ENCODE data around the gene KIAA1217.
A peak's percentile ranks its signal among the peaks of the same experiment; 100 is the strongest.

The KIAA1217 gene, protein sequence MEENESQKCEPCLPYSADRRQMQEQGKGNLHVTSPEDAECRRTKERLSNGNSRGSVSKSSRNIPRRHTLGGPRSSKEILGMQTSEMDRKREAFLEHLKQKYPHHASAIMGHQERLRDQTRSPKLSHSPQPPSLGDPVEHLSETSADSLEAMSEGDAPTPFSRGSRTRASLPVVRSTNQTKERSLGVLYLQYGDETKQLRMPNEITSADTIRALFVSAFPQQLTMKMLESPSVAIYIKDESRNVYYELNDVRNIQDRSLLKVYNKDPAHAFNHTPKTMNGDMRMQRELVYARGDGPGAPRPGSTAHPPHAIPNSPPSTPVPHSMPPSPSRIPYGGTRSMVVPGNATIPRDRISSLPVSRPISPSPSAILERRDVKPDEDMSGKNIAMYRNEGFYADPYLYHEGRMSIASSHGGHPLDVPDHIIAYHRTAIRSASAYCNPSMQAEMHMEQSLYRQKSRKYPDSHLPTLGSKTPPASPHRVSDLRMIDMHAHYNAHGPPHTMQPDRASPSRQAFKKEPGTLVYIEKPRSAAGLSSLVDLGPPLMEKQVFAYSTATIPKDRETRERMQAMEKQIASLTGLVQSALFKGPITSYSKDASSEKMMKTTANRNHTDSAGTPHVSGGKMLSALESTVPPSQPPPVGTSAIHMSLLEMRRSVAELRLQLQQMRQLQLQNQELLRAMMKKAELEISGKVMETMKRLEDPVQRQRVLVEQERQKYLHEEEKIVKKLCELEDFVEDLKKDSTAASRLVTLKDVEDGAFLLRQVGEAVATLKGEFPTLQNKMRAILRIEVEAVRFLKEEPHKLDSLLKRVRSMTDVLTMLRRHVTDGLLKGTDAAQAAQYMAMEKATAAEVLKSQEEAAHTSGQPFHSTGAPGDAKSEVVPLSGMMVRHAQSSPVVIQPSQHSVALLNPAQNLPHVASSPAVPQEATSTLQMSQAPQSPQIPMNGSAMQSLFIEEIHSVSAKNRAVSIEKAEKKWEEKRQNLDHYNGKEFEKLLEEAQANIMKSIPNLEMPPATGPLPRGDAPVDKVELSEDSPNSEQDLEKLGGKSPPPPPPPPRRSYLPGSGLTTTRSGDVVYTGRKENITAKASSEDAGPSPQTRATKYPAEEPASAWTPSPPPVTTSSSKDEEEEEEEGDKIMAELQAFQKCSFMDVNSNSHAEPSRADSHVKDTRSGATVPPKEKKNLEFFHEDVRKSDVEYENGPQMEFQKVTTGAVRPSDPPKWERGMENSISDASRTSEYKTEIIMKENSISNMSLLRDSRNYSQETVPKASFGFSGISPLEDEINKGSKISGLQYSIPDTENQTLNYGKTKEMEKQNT (N-terminal part only)

DNA sequence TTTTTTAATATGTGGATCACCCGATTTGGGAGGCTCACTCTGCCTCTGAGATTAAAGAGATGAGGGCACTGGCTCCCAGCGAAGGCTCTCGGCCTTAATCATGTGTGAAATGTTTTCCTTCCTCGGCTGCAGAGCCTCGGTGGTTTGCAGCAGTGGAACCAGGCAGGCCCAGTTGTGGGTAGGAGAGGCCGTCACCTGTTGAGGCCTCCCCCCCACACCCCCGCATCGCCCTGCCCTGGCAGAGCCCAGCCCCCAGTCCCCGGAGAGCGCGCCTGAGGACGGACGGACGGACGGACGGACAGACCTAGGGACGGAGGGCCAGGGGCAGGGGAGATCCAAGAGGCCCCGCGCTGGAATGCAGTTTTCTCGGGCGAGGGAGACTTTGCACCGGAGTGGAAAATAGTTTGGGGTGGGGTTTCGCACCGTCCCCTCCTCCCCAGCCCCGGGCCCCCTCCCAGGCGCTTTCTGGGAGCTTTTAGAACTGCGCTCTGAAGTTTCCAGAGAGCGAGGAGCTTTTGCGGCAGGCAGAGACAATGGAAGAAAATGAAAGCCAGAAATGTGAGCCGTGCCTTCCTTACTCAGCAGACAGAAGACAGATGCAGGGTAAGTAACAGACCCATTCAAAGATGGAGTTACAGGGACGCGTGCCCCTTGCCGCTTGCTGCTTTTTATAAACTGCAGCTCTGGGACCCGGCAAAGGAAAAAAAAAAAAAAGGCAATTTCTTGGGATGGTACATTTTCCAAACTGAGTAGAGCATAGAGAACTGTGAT is at the start of gene KIAA1217:
KIAA1217 (plus strand) TSS at position 478 of the 771 bp plus-strand sequence; CDS start at position 534, 56 bp downstream.
- DNase-seq (ENCODE audit: low spot score), result peak; percentile 13

DNA sequence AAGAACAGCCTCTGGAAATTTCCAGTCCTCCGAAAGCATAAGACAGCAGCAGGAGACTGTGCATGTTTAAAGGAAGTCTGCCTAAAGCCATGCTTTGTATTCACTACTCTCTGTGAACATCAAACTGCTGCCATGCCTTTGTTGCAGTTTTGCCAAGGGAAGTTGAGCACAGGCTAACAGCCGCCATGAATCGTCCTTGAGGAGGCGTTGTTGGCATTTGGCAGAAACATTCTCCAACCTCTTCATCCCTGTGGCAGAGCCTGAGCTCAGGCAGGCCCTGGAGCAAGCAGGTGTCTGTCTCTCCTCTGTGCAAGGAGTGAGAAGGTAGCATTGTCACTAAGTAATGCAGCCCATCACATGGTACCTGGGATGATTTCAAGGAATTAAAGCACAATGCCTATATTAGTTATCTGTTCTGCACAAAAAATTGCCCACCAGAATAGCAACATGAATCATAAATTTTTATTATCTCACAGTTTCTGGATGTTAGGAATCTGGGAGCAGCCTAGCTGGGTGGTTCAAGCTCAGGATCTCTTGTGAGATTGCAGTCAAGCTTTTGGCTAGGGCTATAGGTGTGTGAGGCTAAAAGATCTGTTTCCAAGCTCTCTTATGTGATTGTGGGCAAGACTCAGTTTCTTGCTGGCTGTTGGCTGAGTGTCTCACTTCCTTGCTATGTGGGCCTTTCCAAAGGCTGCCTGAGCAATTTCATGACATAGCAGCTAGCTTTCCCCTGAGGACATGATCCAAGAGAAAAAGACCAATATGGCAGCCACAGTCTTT is 46.5 kb upstream of the KIAA1217 start:
- no peak for DNase-seq (ENCODE audit: low spot score)

DNA sequence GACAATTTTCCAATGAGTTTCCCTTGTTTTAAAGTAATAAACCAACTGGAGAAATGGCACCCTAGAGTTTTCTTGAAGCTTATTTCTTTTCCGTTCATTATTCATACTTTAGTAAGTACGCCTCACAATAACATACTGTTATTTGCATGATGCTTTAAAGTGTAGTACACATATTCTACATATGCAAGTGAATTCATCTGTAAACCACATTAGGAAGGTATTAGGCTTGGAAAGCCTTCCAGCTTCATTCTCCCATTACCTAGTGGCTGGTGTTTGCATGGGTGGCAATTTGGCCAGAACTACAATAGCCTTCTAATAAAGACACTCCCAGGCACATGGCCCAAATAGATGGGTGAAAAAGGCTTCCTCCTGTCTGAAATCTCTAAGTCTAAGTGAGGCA is 45.5 kb upstream of the KIAA1217 start:
- DNase-seq (ENCODE audit: low spot score), result no peak

DNA sequence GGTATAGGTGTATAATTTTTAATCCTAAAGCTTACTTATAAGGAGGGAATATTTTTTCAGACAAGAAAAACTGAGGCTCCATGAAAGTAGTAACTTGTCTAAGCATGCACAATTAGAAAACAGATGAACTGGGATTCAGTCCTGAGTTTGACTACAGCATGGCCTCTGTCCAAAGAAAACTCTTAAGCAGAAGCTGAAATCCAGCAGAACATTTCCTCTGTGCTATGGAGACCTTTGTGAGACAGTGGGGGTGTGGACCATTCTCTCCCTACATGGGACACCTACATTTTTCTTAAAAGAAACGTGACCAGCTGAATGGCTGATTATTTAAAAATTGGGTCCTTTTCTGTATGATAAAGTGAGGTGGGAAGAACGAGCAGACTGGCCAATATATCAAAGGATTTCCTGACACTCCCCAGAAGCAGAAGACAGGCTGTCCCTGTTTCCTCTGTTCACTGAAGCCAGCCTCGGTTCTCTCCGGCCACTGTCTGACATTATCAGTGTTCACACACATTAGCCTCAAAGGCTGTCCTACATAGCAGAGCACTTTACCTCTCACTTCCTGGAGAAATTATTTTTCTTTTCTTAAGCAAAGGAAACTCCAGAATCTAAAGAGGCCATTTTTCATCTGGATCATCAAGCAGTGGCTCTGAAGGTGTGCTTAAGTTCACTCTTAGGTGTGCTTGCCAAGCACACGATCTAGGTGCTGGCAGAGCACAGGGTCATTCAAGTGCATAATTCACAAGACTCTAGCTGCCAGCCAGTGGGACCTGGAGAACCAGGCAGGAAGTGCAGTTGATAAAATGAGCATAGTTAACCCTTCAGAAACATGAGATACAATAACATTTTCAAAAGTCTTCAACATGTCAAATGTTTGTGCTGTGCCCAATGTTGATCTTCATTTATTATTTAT is 40.4 kb upstream of the KIAA1217 start:
- DNase-seq (ENCODE audit: low spot score), result no peak

DNA sequence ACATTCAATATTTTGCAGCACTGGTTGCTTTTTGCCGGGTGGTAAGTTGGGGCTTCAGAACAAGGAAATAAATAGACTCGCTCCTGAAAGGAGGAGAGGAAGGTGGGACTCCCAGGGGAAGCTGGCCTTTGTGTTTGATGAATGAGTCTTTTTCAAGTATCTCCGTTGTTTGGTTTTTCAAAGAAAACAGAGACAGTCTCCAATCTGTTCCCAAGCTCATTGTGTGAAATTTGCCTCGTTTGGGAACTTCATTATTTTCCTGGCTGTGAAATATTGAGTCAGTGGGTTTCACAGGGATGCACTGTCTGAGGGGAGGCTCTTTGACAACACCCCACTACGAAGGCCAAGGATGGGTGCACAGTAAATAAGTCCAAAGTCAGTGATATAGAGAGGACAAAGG is 38.7 kb upstream of the KIAA1217 start:
- no peak for DNase-seq (ENCODE audit: low spot score)

DNA sequence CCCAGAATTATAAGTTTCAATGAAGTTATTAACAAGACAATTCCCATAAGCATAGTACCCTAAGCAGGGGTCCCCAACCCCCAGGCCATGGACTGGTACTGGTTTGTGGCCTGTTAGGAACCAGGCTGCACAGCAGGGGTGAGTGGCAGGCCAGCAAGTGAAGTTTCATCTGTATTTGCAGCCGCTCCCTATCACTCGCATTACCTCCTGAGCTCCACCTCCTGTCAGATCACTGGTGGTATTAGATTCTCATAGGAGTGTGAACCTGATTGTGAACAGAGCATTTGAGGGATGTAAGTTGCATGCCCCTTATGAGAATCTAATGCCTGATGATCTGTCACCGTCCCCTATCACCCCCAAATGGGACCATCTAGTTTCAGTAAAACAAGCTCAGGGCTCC is 36.0 kb upstream of the KIAA1217 start:
- DNase-seq (ENCODE audit: low spot score), result no peak

DNA sequence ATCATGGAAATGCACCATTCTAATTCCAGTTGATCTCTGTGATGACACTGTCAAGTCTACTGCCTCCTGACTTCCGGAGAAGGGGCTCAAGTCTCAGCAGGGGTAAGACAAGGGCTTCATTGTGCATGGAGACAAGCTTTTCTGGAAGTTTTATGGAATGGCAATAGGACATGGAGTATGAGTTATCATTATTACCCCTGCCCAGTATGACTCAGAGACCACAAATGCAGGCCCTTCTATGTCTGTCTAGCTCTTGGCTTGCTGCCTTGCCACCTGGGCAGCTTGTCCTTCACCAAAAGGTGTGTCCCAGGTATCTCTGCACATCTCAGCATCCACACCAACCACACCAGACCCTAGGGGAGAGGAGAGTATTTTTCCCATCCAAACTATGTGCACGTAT is 34.9 kb upstream of the KIAA1217 start:
- no peak for DNase-seq (ENCODE audit: low spot score)

DNA sequence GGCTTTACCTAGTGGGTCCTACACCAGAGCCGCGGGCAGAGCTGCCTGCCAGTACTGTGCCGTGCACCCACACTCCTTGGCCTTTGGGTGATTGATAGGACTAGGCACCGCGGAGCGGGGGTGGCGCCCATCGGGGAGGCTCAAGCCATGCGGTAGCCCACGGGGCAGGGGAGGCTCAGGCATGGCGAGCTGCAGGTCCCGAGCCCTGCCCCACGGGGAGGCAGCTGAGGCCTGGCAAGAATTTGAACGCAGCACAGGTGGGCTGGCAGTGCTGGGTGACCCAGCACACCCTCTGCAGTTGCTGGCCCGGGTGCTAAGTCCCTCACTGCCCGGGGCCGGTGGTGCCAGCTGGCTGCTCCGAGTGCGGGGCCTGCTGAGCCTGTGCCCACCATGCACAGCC is 32.3 kb upstream of the KIAA1217 start:
- DNase-seq (ENCODE audit: low spot score), result no peak

DNA sequence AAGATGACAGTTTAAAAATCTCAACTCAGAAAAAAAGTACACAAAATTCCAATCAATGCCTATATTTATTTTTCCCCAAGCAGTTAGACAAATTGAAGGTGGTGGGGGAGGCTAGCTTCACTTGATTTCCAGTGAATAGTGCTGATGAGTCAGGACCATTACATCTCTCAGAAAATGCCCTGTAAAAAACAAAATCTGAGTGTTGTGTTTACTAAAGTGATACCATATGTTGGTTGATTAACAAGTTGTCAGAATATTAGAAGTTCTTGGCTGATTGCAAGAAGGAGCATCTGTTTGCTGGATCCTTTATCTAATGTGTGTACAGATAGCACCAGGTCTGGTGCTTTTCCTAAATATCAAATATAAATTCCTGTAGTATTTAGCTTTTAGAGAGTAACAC is 31.3 kb upstream of the KIAA1217 start:
- DNase-seq (ENCODE audit: low spot score), result no peak

DNA sequence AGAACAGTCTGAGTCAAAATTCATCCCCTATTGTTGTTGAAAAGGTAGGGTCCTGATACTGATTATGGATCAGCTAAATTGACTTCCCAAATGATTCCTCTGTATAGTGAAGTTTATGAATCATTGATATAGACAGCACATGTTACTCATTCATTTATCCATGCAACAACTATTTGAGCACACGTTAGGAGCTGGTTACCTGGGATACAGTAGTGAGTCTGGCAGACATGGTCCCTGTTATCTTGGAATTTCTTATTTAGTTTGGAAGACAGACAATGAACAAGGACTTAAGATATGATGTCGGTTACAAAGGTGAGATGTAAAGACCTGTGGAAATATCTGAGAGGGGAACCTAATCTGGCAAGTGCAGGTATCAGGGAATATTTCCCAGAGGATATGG is 28.0 kb upstream of the KIAA1217 start:
- no peak for DNase-seq (ENCODE audit: low spot score)

DNA sequence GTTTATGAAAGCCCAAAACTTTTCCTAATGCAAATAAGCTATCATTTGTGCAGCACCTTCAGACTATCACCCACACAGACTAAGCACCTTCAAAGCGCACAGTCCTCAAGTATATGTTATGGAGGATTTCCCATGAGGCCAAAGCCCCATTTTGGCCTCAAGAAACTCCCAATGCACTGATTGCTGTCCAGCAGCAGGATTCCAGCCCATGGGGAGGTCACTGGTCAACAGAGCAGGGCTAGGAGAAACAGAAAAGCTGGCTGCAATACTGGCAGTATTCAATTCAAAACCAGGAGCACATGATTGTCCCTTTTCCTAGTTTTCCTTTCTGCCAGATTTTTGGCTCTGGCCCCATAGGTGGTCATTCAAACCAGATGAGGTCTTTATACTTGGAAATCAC is 24.5 kb upstream of the KIAA1217 start:
- no peak for DNase-seq (ENCODE audit: low spot score)

DNA sequence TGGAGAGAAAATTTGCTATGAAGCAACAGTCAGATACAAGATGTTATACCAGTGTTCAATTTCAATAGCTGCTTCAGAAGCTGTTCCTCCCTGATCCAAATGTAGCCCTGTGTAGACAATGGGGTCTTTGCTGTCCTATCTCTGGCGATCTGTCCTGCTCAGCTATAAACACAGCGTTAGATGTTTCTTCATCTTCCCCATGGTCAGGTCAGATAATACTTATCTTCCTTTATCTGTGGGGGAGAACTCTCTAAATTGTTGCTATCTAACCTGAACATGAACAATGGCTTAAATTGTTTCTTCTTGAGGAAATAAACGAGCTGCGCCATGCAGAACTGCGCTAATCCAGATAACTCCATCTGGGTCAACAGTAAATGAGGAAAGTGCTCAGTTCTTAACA is 15.6 kb upstream of the KIAA1217 start:
- DNase-seq (ENCODE audit: low spot score), result no peak

DNA sequence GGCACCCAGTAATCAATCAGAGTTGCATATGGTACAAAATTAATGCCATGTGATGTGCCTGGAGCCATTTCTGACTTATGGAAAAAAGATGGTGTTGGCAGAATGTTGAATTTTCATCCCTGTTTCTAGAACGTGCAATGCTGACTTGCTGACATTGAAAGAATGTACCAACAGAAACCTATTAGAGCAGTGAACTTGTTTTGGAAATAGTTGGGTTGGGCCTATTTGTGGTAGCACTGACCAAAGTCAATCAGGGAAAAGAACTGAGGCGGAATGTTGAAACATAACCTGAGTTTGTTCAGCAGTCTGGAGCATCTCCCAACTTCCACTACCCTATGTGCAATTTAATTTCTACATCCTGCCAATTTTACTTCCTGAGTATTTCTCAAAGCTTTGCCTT is 11.7 kb upstream of the KIAA1217 start:
- DNase-seq (ENCODE audit: low spot score), result no peak

DNA sequence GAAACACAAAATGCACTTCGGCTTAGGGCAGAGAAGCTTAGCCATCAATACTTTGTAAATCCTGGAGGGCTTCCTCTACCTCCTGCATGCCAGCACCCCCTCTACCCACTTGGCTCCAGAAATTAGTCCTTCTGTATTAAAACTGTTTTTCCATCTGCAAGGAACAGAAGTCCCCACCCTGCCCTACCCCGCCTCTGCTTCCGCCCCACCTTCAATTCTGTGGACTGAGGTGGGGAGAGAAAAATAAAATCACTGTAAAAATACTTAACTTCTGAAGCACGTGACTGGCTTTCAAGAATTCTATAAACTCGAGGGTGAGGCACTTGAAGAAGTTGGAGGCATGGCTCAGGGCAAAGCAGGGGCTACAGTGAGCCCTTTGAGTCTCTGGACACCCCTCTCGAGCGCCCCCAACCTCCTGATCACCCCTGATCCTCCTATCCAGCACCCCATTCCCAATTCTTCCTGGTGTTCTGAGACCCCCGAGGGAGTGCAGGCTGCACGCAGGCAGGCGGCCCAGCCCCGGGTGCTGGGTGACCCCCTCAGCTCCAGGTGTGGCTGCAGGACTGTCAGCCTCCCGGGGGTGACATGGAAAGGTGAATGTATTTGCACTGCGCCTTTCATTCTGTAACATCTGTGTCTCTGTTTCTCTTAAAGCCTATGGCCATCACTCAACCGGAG is 7.3 kb upstream of the KIAA1217 start:
- DNase-seq (ENCODE audit: low spot score), result no peak

DNA sequence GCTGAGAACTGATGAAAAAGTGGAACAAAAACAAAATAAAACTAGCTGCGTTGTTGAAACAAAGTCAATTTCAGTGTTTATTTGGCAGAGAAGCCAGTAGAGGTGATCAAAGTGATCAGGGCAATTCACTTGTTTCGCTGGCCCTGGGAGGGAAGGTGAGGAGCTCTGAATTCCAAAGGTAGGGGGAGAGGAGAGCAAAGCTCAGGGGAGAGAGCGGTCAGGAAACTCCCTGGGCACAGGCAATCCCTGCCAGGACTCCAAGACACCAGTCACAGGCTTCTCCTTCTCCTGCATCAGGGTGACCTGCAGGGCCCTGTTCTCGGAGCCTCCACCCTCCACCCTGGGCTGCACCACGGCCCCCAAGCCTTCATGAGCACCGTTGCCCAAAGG is 6.8 kb upstream of the KIAA1217 start:
- no peak for DNase-seq (ENCODE audit: low spot score)

DNA sequence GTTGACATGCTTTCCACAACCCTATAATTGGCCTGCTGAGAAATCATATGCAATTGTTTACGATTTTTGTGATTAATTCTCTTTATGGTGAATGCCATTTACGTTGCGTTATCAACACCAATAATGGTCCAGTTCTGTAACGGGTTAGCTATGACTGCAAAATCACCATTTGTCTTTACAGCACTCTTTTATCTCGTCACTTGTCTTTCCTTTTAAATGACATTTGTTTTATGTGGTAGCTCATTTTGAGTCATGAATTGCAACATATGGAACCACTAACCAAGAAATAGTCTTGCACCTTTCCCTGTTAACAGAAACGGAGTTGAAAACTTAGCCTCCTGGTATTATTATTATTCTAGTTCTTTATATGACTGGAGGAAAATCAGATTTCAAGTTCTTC is 3.1 kb upstream of the KIAA1217 start:
- DNase-seq (ENCODE audit: low spot score), result no peak

DNA sequence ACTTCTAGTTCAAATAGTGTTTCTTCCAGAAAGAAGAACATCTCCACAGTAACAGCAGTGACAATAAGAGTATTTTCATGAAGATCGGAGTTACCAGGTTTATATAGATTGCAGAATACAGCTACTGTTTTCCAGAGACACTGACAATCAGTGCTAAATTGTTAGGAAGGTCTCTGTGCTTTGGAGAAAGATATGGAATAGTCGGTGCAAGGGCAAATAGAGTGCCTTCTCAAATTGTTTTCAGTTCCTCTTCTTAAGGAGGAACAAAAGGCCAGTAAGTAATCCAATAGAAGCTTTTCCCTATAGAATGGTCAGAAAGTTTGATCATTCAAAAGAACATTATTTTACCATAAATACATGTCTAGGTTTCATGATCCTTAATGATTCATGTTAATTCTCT is 2.6 kb upstream of the KIAA1217 start:
- DNase-seq (ENCODE audit: low spot score), result no peak

DNA sequence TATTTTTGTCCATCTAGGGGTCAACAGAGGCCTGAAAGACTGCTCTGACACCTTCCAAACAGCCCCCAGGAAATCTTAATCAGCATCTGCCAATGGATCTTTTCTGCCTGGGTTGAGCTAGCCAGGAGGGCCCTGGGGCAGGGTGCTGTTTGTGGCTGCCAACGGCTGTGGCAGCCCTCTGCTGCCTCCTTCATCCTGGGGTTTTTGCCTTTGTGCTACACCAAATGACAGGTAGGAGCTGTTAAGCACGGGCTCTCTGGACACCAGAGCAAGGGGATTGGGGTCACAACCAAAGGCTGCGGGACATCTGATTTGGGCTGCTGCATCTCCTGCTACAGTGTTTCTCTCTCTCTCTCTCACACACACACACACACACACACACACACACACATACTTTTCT is 2.0 kb upstream of the KIAA1217 start:
- DNase-seq (ENCODE audit: low spot score), result no peak

DNA sequence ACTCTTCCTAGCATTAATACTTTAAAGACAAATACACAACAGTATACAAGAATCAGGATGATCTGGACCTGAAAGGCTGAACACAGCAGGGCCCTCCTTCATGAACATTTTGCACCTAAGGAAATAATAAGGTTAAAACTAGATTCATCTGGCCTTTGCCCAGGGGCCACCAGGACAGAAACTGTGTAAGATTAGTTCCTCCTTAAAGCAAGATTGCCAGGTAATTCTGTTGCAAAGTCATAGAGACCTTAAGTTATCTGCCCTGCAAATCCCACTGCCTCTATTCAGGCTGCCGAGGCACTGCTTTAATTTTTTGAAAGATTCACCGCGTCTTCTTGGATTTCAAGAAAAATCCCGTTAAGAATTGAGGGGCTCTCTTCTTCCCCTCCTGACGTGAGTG is 1.6 kb upstream of the KIAA1217 start:
- DNase-seq (ENCODE audit: low spot score), result no peak

All from NAMALWA (cell line).